ENCODE measurements around the gene FHOD1.

The FHOD1 gene

GRCh38 chr16:67263201-67263600, 15.9 kb upstream of the FHOD1 start (continued):
- TF ChIP-seq ZNF2 (tag by site-specific recombination; IDR thresholded peaks at IDR 0.05): no peak
- no peak for TF ChIP-seq ZNF169 (tag by site-specific recombination; IDR thresholded peaks at IDR 0.05)
- TF ChIP-seq ZNF704 (tag by site-specific recombination; IDR thresholded peaks at IDR 0.05): no peak
- no peak for TF ChIP-seq ZNF26 (tag by site-specific recombination; IDR thresholded peaks at IDR 0.05)
- TF ChIP-seq KLF9 (tag by site-specific recombination; IDR thresholded peaks at IDR 0.05; ENCODE audit: low read depth): no peak
- TF ChIP-seq ZNF692 (tag by site-specific recombination; IDR thresholded peaks at IDR 0.05): no peak
- TF ChIP-seq ZNF513 (tag by site-specific recombination; IDR thresholded peaks at IDR 0.05): no peak
- TF ChIP-seq ZNF416 (tag by site-specific recombination; IDR thresholded peaks at IDR 0.05): no peak
- TF ChIP-seq ZBTB10 (tag by site-specific recombination; IDR thresholded peaks at IDR 0.05): no peak
- TF ChIP-seq ZNF701 (tag by site-specific recombination; IDR thresholded peaks at IDR 0.05): no peak
- no peak for TF ChIP-seq ZNF610 (tag by site-specific recombination; IDR thresholded peaks at IDR 0.05; ENCODE audit: borderline replicate concordance)
- no peak for TF ChIP-seq ZFP69B (tag by site-specific recombination; IDR thresholded peaks at IDR 0.05)
- no peak for TF ChIP-seq ZNF843 (tag by site-specific recombination; IDR thresholded peaks at IDR 0.05)
- no peak for TF ChIP-seq ZNF155 (tag by site-specific recombination; IDR thresholded peaks at IDR 0.05)

- H3K36me3 ChIP-seq (ENCODE audit: control insufficient read depth in 2 of 2, insufficient read depth in 1 of 2, low read length in 2 of 2): peaks cover 0 to 8% of the 10 kb centered on the region in 2 experiments; a peak in 2 of 3 replicates
- CTCF ChIA-PET: interaction anchor here (0.5 to 2.1 kb wide), 34 partner anchors 8 to 414 kb away, joined by 3 to 22 read pairs (median 4); partner anchors contain the start of genes FHOD1, KCTD19, LRRC36 and PLEKHG4
- no peaks in the 10 kb centered on the region for H3K9me3 ChIP-seq (ENCODE audit: control insufficient read depth, insufficient read depth, low read depth, low read length)
- no peaks in the 10 kb centered on the region for H3K4me1 ChIP-seq (ENCODE audit: control insufficient read depth, insufficient read depth, low read length)
- POLR2A ChIA-PET: interaction anchor here (0.5 to 1.8 kb wide), 5 partner anchors 10 to 221 kb away, joined by 3 to 6 read pairs (median 4); partner anchors contain the start of gene FHOD1
- TF ChIP-seq ZNF341 (tag by site-specific recombination; IDR thresholded peaks at IDR 0.05; ENCODE audit: low read depth) (0 out of 2 replicates have a peak, but pooled peaks have one; percentile 20), PRDM1 (tag by site-specific recombination; IDR thresholded peaks at IDR 0.05) (peak; percentile 56; the same call in 1 of the 2 replicates), ZNF785 (tag by site-specific recombination; IDR thresholded peaks at IDR 0.05) (no peak), FEZF1 (tag by site-specific recombination; IDR thresholded peaks at IDR 0.05) (no peak), PRDM4 (tag by site-specific recombination; IDR thresholded peaks at IDR 0.05) (peak; percentile 91), ZNF654 (tag by site-specific recombination; IDR thresholded peaks at IDR 0.05; ENCODE audit: low read depth) (peak; percentile 50), ZBTB17 (tag by site-specific recombination; IDR thresholded peaks at IDR 0.05) (0 out of 2 replicates have a peak, but pooled peaks have one; percentile 28), ZNF184 (tag by site-specific recombination; IDR thresholded peaks at IDR 0.05) (peak; percentile 87), CTCF (tag by site-specific recombination; IDR thresholded peaks at IDR 0.05) (peak; percentile 71)
- no peak overlapping the region for H3K27ac ChIP-seq (ENCODE audit: extremely low read depth, low read depth, low read length)
- H3K4me3 ChIP-seq (ENCODE audit: low read depth, low read length): no peak overlapping the region
Observed at GRCh38 chr16:67260426-67261063, 13.3 kb upstream of the FHOD1 start.

All from HEK293 (cell line).